Body of pancreas (tissue), 4 donors: ENCODE results near the gene VKORC1L1.

Source experiments
- POLR2A ChIP-seq, 3 donors: fragments of 450-650 bp; IDR thresholded peaks; one replicate each; pipeline ENCODE4 v1.6.1; 2016; ENCODE audit warnings: antibody characterized with exemption in 3 of 3, mild to moderate bottlenecking in 2 of 3
- TF ChIP-seq, protein P1 (sequence below), 7 experiments: fragments of 450-650 bp in 4 of 7; fragments of 200-600 bp in 3 of 7; sonication (generic) in 3 of 7; IDR thresholded peaks; one replicate each; pipeline ENCODE4 v1.5.1; 2016 to 2019; ENCODE audit warnings: antibody characterized with exemption in 7 of 7

DNA sequence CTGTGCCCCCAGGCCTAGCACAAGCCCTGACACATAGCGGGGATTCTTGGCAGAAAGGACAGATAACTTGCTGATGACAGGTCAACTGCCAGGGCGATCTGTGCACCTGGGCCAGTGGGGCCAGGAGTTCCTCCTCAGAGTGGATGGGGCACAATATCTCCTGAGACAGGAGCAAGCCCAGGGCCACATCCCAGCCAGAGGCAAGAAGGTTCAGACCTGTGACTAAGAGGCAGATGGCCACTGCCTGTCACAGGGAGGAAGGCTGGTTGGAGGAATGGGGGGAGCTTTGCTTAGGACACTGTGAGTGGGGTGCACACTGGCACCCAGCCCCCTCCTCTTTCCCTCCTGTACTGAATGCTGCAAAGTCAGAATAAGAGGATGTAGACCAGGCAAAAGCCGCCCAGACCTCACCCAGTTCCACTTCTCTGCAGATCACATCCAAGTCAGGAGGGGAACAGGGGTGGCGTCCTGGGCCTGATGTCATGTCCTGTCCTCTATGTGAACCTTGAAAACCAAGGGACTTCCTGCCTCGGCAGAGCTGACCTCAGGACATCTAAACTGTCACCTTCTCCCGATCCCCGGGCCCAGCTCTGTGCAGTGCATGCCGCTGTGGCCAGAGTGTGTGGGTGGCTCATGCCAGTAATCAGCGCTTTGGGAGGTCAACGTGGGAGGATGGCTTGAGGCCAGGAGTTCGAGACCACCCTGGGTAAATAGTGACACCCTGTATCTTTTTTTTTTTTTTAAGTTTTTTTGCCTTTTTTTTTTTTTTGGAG lies 107.8 kb downstream of the VKORC1L1 start:
- TF ChIP-seq, protein P1, sequence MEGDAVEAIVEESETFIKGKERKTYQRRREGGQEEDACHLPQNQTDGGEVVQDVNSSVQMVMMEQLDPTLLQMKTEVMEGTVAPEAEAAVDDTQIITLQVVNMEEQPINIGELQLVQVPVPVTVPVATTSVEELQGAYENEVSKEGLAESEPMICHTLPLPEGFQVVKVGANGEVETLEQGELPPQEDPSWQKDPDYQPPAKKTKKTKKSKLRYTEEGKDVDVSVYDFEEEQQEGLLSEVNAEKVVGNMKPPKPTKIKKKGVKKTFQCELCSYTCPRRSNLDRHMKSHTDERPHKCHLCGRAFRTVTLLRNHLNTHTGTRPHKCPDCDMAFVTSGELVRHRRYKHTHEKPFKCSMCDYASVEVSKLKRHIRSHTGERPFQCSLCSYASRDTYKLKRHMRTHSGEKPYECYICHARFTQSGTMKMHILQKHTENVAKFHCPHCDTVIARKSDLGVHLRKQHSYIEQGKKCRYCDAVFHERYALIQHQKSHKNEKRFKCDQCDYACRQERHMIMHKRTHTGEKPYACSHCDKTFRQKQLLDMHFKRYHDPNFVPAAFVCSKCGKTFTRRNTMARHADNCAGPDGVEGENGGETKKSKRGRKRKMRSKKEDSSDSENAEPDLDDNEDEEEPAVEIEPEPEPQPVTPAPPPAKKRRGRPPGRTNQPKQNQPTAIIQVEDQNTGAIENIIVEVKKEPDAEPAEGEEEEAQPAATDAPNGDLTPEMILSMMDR (IDR thresholded peaks at IDR 0.05): no peak
- TF ChIP-seq POLR2A (IDR thresholded peaks at IDR 0.05): peak in 1 of 3 donors; percentile 31
